HG02798 (cell line): ENCODE results near the gene PLCZ1.
"Not testable (repeated sequence)": the region's sequence is repeated elsewhere in the genome, so short reads cannot be mapped to it uniquely, and the experiment has no call there.

Experiments used
- ATAC-seq: cut with Tn5 transposase; IDR thresholded peaks from one replicate; pipeline ENCODE4 v1.9.1; 2021; ENCODE audit warnings: mild to moderate bottlenecking; ENCODE audit not compliant: unreplicated experiment, poor library complexity

Gene PLCZ1

GRCh38 chr12:18737819-18738218, at the start of gene PLCZ1, which contains the start of gene CAPZA3:
Gene PLCZ1, minus strand, starts transcription at chr12:18738012. Its CDS starts 641 bp downstream, at chr12:18737371.
Gene CAPZA3, plus strand, starts transcription at chr12:18738119. Its CDS starts 150 bp downstream, at chr12:18738269.
- no peak for ATAC-seq

- not testable (repeated sequence) for ATAC-seq
Measured at GRCh38 chr12:18785465-18785864, 47.7 kb upstream of the PLCZ1 start.

GRCh38 chr12:18782827-18783226, 45.0 kb upstream of the PLCZ1 start:
- no peak for ATAC-seq

GRCh38 chr12:18766479-18766878, 28.7 kb upstream of the PLCZ1 start:
- ATAC-seq: not testable (repeated sequence)

- no peak for ATAC-seq
Measured at GRCh38 chr12:18755341-18755740, 17.5 kb upstream of the PLCZ1 start.

GRCh38 chr12:18754124-18754707, 16.4 kb upstream of the PLCZ1 start:
- ATAC-seq: no peak

- ATAC-seq: no peak
Measured at GRCh38 chr12:18753481-18754123, 15.8 kb upstream of the PLCZ1 start.

GRCh38 chr12:18752947-18753346, 15.1 kb upstream of the PLCZ1 start:
- no peak for ATAC-seq

GRCh38 chr12:18752280-18752920, 14.6 kb upstream of the PLCZ1 start:
- no peak for ATAC-seq

- no peak for ATAC-seq
Measured at GRCh38 chr12:18751866-18752265, 14.1 kb upstream of the PLCZ1 start.

GRCh38 chr12:18750085-18750484, 12.3 kb upstream of the PLCZ1 start:
- no peak for ATAC-seq

- ATAC-seq: no peak
Measured at GRCh38 chr12:18749386-18749957, 11.7 kb upstream of the PLCZ1 start.

- no peak for ATAC-seq
Measured at GRCh38 chr12:18747895-18748294, 10.1 kb upstream of the PLCZ1 start.

- no peak for ATAC-seq
Measured at GRCh38 chr12:18731156-18731555, 6.7 kb downstream of the PLCZ1 start.

GRCh38 chr12:18723752-18724151, 14.1 kb downstream of the PLCZ1 start:
- no peak for ATAC-seq

- ATAC-seq: no peak
Measured at GRCh38 chr12:18721452-18721851, 16.4 kb downstream of the PLCZ1 start.

GRCh38 chr12:18720690-18721089, 17.1 kb downstream of the PLCZ1 start:
- no peak for ATAC-seq

GRCh38 chr12:18719922-18720510, 17.8 kb downstream of the PLCZ1 start:
- no peak for ATAC-seq

- ATAC-seq: no peak
Measured at GRCh38 chr12:18718462-18718861, 19.4 kb downstream of the PLCZ1 start.

- no peak for ATAC-seq
Measured at GRCh38 chr12:18716236-18716635, 21.6 kb downstream of the PLCZ1 start.

GRCh38 chr12:18706798-18707197, 31.0 kb downstream of the PLCZ1 start:
- ATAC-seq: no peak
